NCI-H2171 treated with DMSO at 0.1 percent for 48 hours (cell line): ENCODE measurements around the gene PLEKHG4B.
"Not testable (repeated sequence)": the region's sequence is repeated elsewhere in the genome, so short reads cannot be mapped to it uniquely, and the experiment has no call there.

Experiments used
- DNase-seq: peaks from one replicate; lab custom pipeline; 2025; lab: John Stamatoyannopoulos, UW

Gene PLEKHG4B

GRCh38 chr5:95241-95980 lies 3.4 kb downstream of the PLEKHG4B start:
- DNase-seq: no peak

DNA sequence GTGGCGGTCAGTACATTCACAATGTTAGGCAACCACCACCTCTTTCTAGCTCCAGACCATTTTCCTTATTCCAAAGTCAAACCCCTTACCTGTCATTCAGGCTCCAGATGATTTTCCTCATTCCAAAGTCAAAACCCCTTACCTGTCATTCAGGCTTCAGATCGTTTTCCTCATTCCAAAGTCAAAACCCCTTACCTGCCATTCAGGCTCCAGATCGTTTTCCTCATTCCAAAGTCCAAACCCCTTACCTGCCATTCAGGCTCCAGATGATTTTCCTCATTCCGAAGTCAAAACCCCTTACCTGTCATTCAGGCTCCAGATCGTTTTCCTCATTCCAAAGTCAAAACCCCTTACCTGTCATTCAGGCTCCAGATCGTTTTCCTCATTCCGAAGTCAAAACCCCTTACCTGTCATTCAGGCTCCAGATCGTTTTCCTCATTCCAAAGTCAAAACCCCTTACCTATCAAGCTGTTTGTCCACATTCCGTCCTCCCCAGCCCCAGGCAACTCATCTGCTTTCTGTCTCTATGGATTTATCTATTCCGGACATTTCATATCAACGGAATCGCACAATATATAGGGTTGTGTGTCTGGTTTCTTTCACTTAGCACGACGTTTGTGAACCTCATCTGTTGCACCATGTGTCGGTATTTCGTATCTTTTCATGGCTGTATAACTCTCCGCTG lies 5.2 kb downstream of the PLEKHG4B start:
- DNase-seq: no peak

GRCh38 chr5:99815-100214 lies 7.8 kb downstream of the PLEKHG4B start:
- DNase-seq: no peak

- no peak for DNase-seq
Observed at GRCh38 chr5:102411-103043, 10.6 kb downstream of the PLEKHG4B start.

DNA sequence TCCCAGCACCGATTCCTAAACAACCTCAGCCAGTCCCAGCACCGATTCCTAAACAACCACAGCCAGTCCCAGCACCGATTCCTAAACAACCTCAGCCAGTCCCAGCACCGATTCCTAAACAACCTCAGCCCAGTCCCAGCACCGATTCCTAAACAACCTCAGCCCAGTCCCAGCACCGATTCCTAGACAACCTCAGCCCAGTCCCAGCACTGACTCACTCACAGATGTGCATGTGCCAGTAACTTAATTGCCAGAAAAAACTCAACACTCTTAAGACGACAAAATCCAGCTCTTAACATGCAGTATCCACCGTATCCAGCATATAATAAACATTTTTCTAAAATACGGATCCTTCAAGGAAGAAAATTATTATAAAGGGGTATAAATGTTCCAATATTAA lies 12.1 kb downstream of the PLEKHG4B start:
- not testable (repeated sequence) for DNase-seq

DNA sequence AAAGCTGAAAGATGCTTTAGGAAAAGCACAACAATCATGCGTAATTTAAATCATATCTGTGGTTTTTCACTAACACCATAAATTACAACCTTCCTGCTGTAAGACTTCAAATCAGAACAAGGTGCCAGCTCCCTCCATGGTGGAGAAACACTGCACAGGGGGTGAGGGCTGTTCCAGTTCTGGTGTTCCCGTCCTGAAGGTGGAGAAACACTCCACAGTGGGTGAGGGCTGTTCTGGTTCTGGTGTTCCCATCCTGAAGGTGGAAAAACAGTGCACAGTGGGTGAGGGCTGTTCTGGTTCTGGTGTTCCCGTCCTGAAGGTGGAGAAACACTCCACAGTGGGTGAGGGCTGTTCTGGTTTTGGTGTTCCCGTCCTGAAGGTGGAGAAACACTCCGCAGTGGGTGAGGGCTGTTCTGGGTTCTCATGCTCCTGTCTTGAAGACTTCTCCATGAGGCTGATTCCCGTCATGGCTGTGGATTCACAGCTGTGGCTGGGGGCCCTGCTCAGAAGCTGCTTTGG lies 12.9 kb downstream of the PLEKHG4B start:
- no peak for DNase-seq

GRCh38 chr5:105504-106070 lies 13.6 kb downstream of the PLEKHG4B start:
- peak; percentile 58 for DNase-seq

DNA sequence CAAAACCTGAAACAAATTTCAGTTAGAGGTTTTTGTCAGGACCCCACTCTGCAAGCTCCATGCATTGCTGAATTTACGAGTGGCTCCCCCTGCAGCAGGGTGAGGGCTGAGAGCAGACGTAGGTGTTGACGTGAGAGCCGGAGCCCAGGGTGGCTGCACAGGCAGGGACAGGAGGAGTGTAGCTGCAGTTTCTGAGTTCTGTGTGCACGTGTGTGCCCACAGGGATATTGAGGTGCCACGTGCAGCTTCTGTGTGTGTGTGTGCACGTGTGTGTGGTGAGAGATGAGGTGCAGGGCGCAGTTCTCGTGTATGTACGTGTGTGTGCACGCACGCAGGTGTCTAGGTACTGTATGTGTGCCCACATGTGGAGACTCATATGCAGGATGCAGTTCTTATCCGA lies 14.6 kb downstream of the PLEKHG4B start:
- DNase-seq: no peak

- no peak for DNase-seq
Observed at GRCh38 chr5:107526-107925, 15.6 kb downstream of the PLEKHG4B start.

DNA sequence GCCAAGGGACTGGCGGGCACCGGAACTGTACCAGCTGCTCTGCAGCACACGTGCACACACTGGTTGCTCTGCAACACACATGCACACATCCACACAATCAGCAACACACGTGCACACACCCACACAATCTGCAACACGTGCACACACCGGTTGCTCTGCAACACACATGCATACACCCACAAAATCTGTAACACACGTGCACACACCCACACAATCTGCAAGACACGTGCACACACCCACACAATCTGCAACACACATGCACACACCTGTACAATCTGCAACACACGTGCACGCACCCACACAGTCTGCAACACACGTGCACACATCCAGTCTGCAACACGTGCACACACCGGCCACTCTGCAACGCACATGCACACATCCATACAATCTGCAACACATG lies 17.9 kb downstream of the PLEKHG4B start:
- DNase-seq: no peak

DNA sequence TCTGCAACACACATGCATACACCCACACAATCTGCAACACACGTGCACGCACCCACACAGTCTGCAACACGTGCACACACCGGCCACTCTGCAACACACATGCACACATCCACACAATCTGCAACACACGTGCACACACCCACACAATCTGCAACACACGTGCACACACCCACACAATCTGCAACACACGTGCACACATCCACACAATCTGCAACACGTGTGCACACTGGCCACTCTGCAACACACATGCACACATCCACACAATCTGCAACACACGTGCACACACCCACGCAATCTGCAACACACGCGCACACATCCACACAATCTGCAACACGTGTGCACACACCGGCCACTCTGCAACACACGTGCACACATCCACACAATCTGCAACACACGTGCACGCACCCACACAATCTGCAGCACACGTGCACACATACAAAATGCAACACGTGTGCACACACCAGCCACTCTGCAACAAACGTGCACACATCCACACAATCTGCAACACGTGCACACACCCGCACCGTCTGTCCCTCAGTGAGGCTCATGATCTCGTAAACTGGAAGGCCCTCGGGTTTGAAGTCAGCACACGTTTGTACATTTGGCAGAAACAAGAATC lies 18.4 kb downstream of the PLEKHG4B start:
- DNase-seq: no peak

- no peak for DNase-seq
Observed at GRCh38 chr5:111171-111570, 19.2 kb downstream of the PLEKHG4B start.

GRCh38 chr5:119486-120097 lies 27.6 kb downstream of the PLEKHG4B start:
- DNase-seq: no peak

GRCh38 chr5:121432-121831 lies 29.5 kb downstream of the PLEKHG4B start:
- DNase-seq: no peak

- DNase-seq: no peak
Observed at GRCh38 chr5:125815-126214, 33.8 kb downstream of the PLEKHG4B start.

GRCh38 chr5:126806-127205 lies 34.8 kb downstream of the PLEKHG4B start:
- DNase-seq: no peak

GRCh38 chr5:127886-128285 lies 35.9 kb downstream of the PLEKHG4B start:
- no peak for DNase-seq

DNA sequence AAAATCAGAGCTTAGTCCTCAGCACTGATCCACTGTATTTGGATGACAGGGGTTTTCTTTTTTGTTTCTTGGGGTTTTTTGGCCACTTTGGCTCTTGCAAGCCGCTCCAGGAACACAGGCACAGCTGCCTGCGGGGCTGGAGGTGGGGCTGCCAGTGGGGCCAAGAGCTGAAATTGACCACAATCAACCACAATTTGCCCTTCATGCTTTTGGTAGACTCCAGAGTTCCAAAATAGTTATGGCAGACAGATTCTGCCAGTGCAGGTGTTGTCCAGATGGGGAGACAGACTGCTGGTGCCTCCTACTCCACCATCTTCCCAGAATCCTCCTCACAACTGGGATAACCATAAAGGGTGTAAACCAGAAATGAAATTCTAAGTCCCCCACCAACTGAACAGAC lies 36.5 kb downstream of the PLEKHG4B start:
- no peak for DNase-seq

- DNase-seq: no peak
Observed at GRCh38 chr5:129148-129547, 37.2 kb downstream of the PLEKHG4B start.

DNA sequence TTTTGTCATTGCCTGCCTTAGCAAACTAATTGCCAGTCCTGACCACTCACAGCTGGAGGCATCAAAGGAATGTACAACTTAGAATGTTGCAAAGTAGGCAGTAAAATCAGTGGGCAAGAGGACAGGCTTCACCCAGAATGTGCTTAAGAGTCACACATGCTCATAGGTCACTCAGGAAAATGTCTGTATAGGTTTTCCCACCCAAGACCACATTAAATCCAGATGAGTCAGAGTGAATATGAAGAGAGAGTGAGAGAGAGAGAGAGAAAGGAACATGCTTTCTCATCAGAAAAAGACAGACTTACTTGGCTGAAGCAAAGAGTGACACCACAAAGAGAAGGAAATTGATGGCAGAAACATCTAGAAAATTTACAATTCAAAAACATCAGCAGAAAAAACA lies 37.9 kb downstream of the PLEKHG4B start:
- no peak for DNase-seq

DNA sequence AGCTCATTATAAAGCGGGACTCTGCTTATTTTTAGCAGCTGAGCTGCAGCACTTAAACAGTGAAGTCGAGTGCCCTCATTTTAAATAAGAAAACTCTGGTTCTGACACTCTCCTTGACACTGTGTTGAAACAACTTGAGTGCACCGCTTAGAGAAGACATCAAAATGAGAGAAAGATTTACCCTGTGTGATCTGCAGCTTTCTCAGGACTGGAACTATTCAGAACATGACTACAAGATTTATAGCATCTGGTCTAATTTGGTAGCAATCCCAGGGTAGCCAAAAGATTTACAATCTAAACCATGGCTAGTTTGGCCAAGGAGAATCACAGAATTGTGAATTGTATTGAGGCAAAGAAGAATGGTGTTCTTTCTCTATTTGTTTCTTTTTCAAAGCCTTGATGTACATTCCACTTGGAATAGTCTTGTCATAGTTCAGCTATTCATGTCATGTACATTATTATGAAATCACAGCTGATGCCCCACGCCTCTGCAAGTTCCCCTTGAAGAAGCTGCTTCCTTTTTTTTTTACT lies 38.7 kb downstream of the PLEKHG4B start:
- DNase-seq: no peak

DNA sequence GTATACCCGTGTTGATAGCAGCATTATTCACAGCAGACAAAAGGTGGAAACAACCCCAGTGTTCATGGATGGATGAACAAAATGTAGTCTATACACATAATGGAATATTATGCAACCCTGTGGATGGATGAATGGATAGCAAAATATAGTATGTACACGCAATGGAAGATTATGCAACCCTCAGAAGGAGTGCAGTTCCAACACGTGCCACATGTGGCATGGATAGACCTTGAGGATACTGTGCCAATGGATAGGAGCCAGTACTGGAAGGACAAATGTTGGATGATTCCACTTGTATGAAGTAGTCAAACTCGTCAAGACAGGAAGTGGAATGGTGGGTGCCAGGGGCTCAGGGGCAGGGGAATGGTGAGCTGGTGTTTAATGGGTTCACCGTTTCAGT lies 44.9 kb downstream of the PLEKHG4B start:
- DNase-seq: no peak
